Measurements from ENCODE around the gene RAB3A.

RAB3A gene

GRCh38 chr19:18190278-18190677 is 13.6 kb downstream of the RAB3A start:
- Histone ChIP-seq H3K36me3 (ENCODE audit: insufficient read depth, low read length) (no peaks in the 10 kb centered on the region), H3K4me3 (ENCODE audit: low read length, poor library complexity, severe bottlenecking) (no peak overlapping the region), H3K27me3 (ENCODE audit: insufficient read depth, low read length, poor library complexity, severe bottlenecking) (no peaks in the 10 kb centered on the region), H3K4me2 (ENCODE audit: low read depth, low read length, poor library complexity, severe bottlenecking) (no peak overlapping the region), H3K4me1 (ENCODE audit: insufficient read depth, low read length, poor library complexity, severe bottlenecking) (peaks cover 17% of the 10 kb centered on the region), H4K20me1 (ENCODE audit: insufficient read depth, low read length, poor library complexity, severe bottlenecking) (peaks cover 7% of the 10 kb centered on the region), H2AFZ (ENCODE audit: low read length) (no peak overlapping the region), H3K9me2 (replicated peaks; ENCODE audit: low read depth, low read length) (no peaks in the 10 kb centered on the region), H3K79me2 (ENCODE audit: insufficient read depth, low read length) (peaks cover 12% of the 10 kb centered on the region), H3F3A (ENCODE audit: low read depth) (0 out of 2 replicates have a peak, but pooled peaks cover 7% of the 10 kb centered on the region), H3K9me3 (ENCODE audit: insufficient read depth, low read depth, low read length) (no peaks in the 10 kb centered on the region), H3K9ac (ENCODE audit: low read depth, low read length, poor library complexity, severe bottlenecking) (no peak overlapping the region)
- TF ChIP-seq EZH2phosphoT487 (IDR thresholded peaks at IDR 0.05; ENCODE audit: borderline replicate concordance) (no peak), CTCF (conservative IDR thresholded peaks at IDR 0.05; ENCODE audit: low read length) (no peak)

GRCh38 chr19:18185538-18185937 is 18.3 kb downstream of the RAB3A start:
- TF ChIP-seq CTCF (conservative IDR thresholded peaks at IDR 0.05; ENCODE audit: low read length) (no peak), EZH2phosphoT487 (IDR thresholded peaks at IDR 0.05; ENCODE audit: borderline replicate concordance) (no peak)
- H3K4me2 ChIP-seq (ENCODE audit: low read depth, low read length, poor library complexity, severe bottlenecking), result no peak overlapping the region
- no peaks in the 10 kb centered on the region for H3K9me3 ChIP-seq (ENCODE audit: insufficient read depth, low read depth, low read length)
- H3F3A ChIP-seq (ENCODE audit: low read depth), result no peaks in the 10 kb centered on the region
- H3K4me1 ChIP-seq (ENCODE audit: insufficient read depth, low read length, poor library complexity, severe bottlenecking), result no peaks in the 10 kb centered on the region
- H2AFZ ChIP-seq (ENCODE audit: low read length), result no peak overlapping the region
- H3K9me2 ChIP-seq (replicated peaks; ENCODE audit: low read depth, low read length), result no peaks in the 10 kb centered on the region
- H3K27me3 ChIP-seq (ENCODE audit: insufficient read depth, low read length, poor library complexity, severe bottlenecking), result no peaks in the 10 kb centered on the region
- no peaks in the 10 kb centered on the region for H4K20me1 ChIP-seq (ENCODE audit: insufficient read depth, low read length, poor library complexity, severe bottlenecking)
- no peak overlapping the region for H3K4me3 ChIP-seq (ENCODE audit: low read length, poor library complexity, severe bottlenecking)
- H3K36me3 ChIP-seq (ENCODE audit: insufficient read depth, low read length), result no peaks in the 10 kb centered on the region
- no peak overlapping the region for H3K9ac ChIP-seq (ENCODE audit: low read depth, low read length, poor library complexity, severe bottlenecking)
- H3K79me2 ChIP-seq (ENCODE audit: insufficient read depth, low read length), result no peaks in the 10 kb centered on the region

- no peaks in the 10 kb centered on the region for H3F3A ChIP-seq (ENCODE audit: low read depth)
- TF ChIP-seq CTCF (conservative IDR thresholded peaks at IDR 0.05; ENCODE audit: low read length), result no peak
- no peak for TF ChIP-seq EZH2phosphoT487 (IDR thresholded peaks at IDR 0.05; ENCODE audit: borderline replicate concordance)
Measured at GRCh38 chr19:18183529-18183928, 20.3 kb downstream of the RAB3A start.

More at GRCh38 chr19:18183529-18183928, 20.3 kb downstream of the RAB3A start:
- no peaks in the 10 kb centered on the region for H3K9me3 ChIP-seq (ENCODE audit: insufficient read depth, low read depth, low read length)
- no peak overlapping the region for H3K4me2 ChIP-seq (ENCODE audit: low read depth, low read length, poor library complexity, severe bottlenecking)
- H3K36me3 ChIP-seq (ENCODE audit: insufficient read depth, low read length), result no peaks in the 10 kb centered on the region
- H3K4me1 ChIP-seq (ENCODE audit: insufficient read depth, low read length, poor library complexity, severe bottlenecking), result no peaks in the 10 kb centered on the region
- H3K9me2 ChIP-seq (replicated peaks; ENCODE audit: low read depth, low read length), result no peaks in the 10 kb centered on the region
- no peaks in the 10 kb centered on the region for H4K20me1 ChIP-seq (ENCODE audit: insufficient read depth, low read length, poor library complexity, severe bottlenecking)
- H2AFZ ChIP-seq (ENCODE audit: low read length), result no peak overlapping the region
- no peaks in the 10 kb centered on the region for H3K27me3 ChIP-seq (ENCODE audit: insufficient read depth, low read length, poor library complexity, severe bottlenecking)
- no peaks in the 10 kb centered on the region for H3K79me2 ChIP-seq (ENCODE audit: insufficient read depth, low read length)
- H3K9ac ChIP-seq (ENCODE audit: low read depth, low read length, poor library complexity, severe bottlenecking), result no peak overlapping the region
- H3K4me3 ChIP-seq (ENCODE audit: low read length, poor library complexity, severe bottlenecking), result no peak overlapping the region
